GM12878 (cell line): ENCODE data around the gene YIPF4. TPM values are rescaled to one million over a fixed set of nuclear protein-coding genes. Genes with fewer than 3 reads are reported as not detected.

Experiments
- ASH2L ChIP-seq: fragments of 300-600, 200-600 bp; sonication (generic); IDR thresholded peaks from 2 replicates; pipeline ENCODE4 v1.6.1; 2017; ENCODE audit warnings: low read depth, mild to moderate bottlenecking, borderline replicate concordance
- BCL11A ChIP-seq: IDR thresholded peaks from 2 replicates; pipeline ENCODE4 v1.6.1; 2011; ENCODE audit warnings: low read depth, low read length
- BCL3 ChIP-seq: IDR thresholded peaks from 2 replicates; pipeline ENCODE4 v1.6.1; 2011; ENCODE audit warnings: borderline replicate concordance, low read depth, mild to moderate bottlenecking, moderate library complexity, low read length; ENCODE audit not compliant: insufficient read depth, poor library complexity, severe bottlenecking
- CBX5 ChIP-seq: sonication (generic); IDR thresholded peaks from 2 replicates; pipeline ENCODE4 v1.6.1; 2016; ENCODE audit warnings: low read depth, moderate library complexity, mild to moderate bottlenecking, inconsistent platforms
- CEBPZ ChIP-seq: fragments of 150-350 bp; IDR thresholded peaks from 2 replicates; pipeline ENCODE4 v1.6.1; 2016; ENCODE audit warnings: low read depth, low read length
- CHD2 ChIP-seq: IDR thresholded peaks from 2 replicates; pipeline ENCODE4 v1.6.1; 2011; ENCODE audit warnings: low read depth, low read length, improper control_type of control experiment, borderline replicate concordance
- CREM ChIP-seq: IDR thresholded peaks from 2 replicates; pipeline ENCODE4 v1.6.1; 2014; ENCODE audit warnings: antibody characterized with exemption, low read depth
- EGR1 ChIP-seq, 2 experiments: IDR thresholded peaks; 1 replicate in 1 of 2; 2 replicates in 1 of 2; pipeline ENCODE4 v1.6.1; 2011 to 2012; ENCODE audit warnings: low read depth in 2 of 2, low read length in 2 of 2, borderline replicate concordance in 1 of 2, mild to moderate bottlenecking in 1 of 2, moderate library complexity in 1 of 2
- GATAD2B ChIP-seq: fragments of 450-650 bp; conservative IDR thresholded peaks from 2 replicates; pipeline ENCODE4 v1.6.1; 2017; ENCODE audit warnings: low read depth, mild to moderate bottlenecking, moderate library complexity
- HDAC2 ChIP-seq: fragments of 200-600 bp; sonication (generic); IDR thresholded peaks from 2 replicates; pipeline ENCODE4 v1.6.1; 2017
- IKZF1 ChIP-seq: fragments of 450-650 bp; conservative IDR thresholded peaks from 2 replicates; pipeline ENCODE4 v1.6.1; 2017; ENCODE audit warnings: antibody characterized with exemption, mild to moderate bottlenecking
- MXI1 ChIP-seq: fragments of 150-350 bp; IDR thresholded peaks from 2 replicates; pipeline ENCODE4 v1.6.1; 2011; ENCODE audit warnings: low read depth, mild to moderate bottlenecking, inconsistent platforms, low read length, improper control_type of control experiment
- MYC ChIP-seq: IDR thresholded peaks from 2 replicates; pipeline ENCODE4 v1.6.1; 2011; ENCODE audit warnings: mild to moderate bottlenecking, low read length, moderate library complexity, inconsistent platforms; ENCODE audit not compliant: insufficient read depth, insufficient replicate concordance, insufficient read length, severe bottlenecking
- PAX5 ChIP-seq: IDR thresholded peaks from 2 replicates; pipeline ENCODE4 v1.6.1; 2011; ENCODE audit warnings: low read depth, low read length, borderline replicate concordance
- PML ChIP-seq: IDR thresholded peaks from 2 replicates; pipeline ENCODE4 v1.6.1; 2012; ENCODE audit warnings: low read length, inconsistent platforms
- SIN3A ChIP-seq: IDR thresholded peaks from 2 replicates; pipeline ENCODE4 v1.6.1; 2012; ENCODE audit warnings: low read depth, low read length, improper control_type of control experiment
- SMAD5 ChIP-seq: IDR thresholded peaks from 2 replicates; pipeline ENCODE4 v1.6.1; 2016; ENCODE audit warnings: antibody characterized with exemption, low read depth
- TAF1 ChIP-seq: IDR thresholded peaks from 2 replicates; pipeline ENCODE4 v1.6.1; 2011; ENCODE audit warnings: mild to moderate bottlenecking, low read depth, low read length, borderline replicate concordance
- ZNF24 ChIP-seq: fragments of 450-650 bp; IDR thresholded peaks from 2 replicates; pipeline ENCODE4 v1.6.1; 2017; ENCODE audit warnings: antibody characterized with exemption, mild to moderate bottlenecking
- polyA plus RNA-seq, 11 experiments: library from polyadenylated mRNA; depleted of rRNA in 4 of 11; unstranded in 6 of 11; stranded (reverse) in 5 of 11; fragments of >200 nt; fragmentation: Nextera tagmentation in 4 of 11; fragmentation: Illumina TruSeq in 1 of 11; extraction: Ambion mirVana in 4 of 11; extraction: Trizol in 1 of 11; gene quantifications; 1 replicate in 1 of 11; 2 replicates in 10 of 11; pipeline versions ENCODE4 v1.2.1 to v1.2.3, GENCODE V29; 2011 to 2016; ENCODE audit warnings: inconsistent platforms in 2 of 11, missing spikeins in 2 of 11, low read depth in 1 of 11
- total RNA-seq, 4 experiments: library from RNA; depleted of rRNA in 3 of 4; stranded (reverse); fragments of >200 nt in 3 of 4; fragmentation: Illumina TruSeq in 1 of 4; extraction: Trizol in 1 of 4; gene quantifications; 2 replicates each; pipeline versions ENCODE4 v1.2.1 to v1.2.3, GENCODE V29; 2013 to 2021
- TF ChIP-seq, protein P1 (sequence below): IDR thresholded peaks from 2 replicates; pipeline ENCODE4 v1.6.1; 2012; ENCODE audit warnings: low read depth, low read length, improper control_type of control experiment

The YIPF4 gene
- total and polyA plus RNA-seq, 10 of the 15 experiments (the other 5 are each of a cell fraction or from before 2014, with no cell fraction given) = 2.8 to 60.4 (median 11.1) TPM

- no peak for TF ChIP-seq CEBPZ
- TF ChIP-seq CHD2 = peak; percentile 71; the same call in 1 of the 2 replicates
- peak; percentile 91 for TF ChIP-seq TAF1
- no peak for TF ChIP-seq BCL11A
- TF ChIP-seq BCL3 = peak; percentile 22
- peak; percentile 57; the same call in 1 of the 2 replicates for TF ChIP-seq PAX5
- peak; percentile 55; a peak in 2 of 3 replicates for TF ChIP-seq EGR1 (IDR thresholded peaks at IDR 0.05; ENCODE audit: borderline replicate concordance in 1 of 2, low read depth in 2 of 2, low read length in 2 of 2)
- peak; percentile 82 for TF ChIP-seq IKZF1
- peak; percentile 97 for TF ChIP-seq GATAD2B
- TF ChIP-seq SMAD5 = peak; percentile 84
- 0 out of 2 replicates have a peak, but pooled peaks have one; percentile 28 for TF ChIP-seq HDAC2
- TF ChIP-seq, protein P1, sequence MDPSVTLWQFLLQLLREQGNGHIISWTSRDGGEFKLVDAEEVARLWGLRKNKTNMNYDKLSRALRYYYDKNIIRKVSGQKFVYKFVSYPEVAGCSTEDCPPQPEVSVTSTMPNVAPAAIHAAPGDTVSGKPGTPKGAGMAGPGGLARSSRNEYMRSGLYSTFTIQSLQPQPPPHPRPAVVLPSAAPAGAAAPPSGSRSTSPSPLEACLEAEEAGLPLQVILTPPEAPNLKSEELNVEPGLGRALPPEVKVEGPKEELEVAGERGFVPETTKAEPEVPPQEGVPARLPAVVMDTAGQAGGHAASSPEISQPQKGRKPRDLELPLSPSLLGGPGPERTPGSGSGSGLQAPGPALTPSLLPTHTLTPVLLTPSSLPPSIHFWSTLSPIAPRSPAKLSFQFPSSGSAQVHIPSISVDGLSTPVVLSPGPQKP = peak; percentile 84
- 0 out of 2 replicates have a peak, but pooled peaks have one; percentile 40 for TF ChIP-seq ASH2L
- TF ChIP-seq ZNF24 = no peak
- TF ChIP-seq SIN3A = 0 out of 2 replicates have a peak, but pooled peaks have one; percentile 18
- TF ChIP-seq CBX5 = peak; percentile 66; the same call in 1 of the 2 replicates
- peak; percentile 86 for TF ChIP-seq MXI1
- TF ChIP-seq CREM = peak; percentile 81; the same call in 1 of the 2 replicates
- peak; percentile 87 for TF ChIP-seq MYC
- TF ChIP-seq PML = peak; percentile 75; the same call in 1 of the 2 replicates
Observed at GRCh38 chr2:32356681-32357317, 79.1 kb downstream of the YIPF4 start, which contains the start of gene BIRC6 (continued).
